Measurements from ENCODE around the gene PLXNA1. TPM values are rescaled to one million over a fixed set of nuclear protein-coding genes. Genes with fewer than 3 reads are reported as not detected.

PLXNA1 gene
- total and polyA plus RNA-seq, 9 of the 15 experiments (the other 6 are each of a cell fraction or from before 2014, with no cell fraction given) = 0.23 to 59.9 (median 16.8) TPM

DNA sequence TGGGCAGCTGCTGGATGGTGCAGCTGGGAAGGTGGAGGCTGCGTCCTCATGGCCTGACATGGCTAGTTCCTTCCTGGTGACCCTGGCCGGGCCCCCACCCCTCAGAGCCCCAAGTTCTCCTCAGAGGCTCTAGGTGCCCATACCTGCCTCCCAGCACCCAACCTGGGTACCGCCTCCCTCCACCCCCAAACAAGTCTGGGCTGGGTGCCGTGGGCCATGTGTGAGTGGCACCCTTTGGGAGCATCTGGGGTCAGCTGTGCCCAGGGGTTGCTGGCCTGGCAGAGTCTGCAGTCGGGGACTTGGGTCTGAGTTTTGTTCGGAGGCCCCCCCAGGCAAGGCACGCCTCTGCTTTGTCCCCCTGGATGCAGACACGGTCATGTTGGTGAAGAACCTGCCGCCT lies 10.5 kb downstream of the PLXNA1 start:
- DNase-seq (ENCODE audit: extremely low read depth in 1 of 4, low spot score in 3 of 4) = no peak
- intact Hi-C loops (cut with micrococcal nuclease) = no loop called here
- peaks cover 32% of the 10 kb centered on the region; the same call in 1 of the 2 replicates for H4K20me1 ChIP-seq (replicated peaks; ENCODE audit: control insufficient read depth, insufficient read depth, low read length)
- no peak overlapping the region for H3K9ac ChIP-seq (ENCODE audit: insufficient read depth in 1 of 2, low read depth in 2 of 2, low read length in 2 of 2)
- peak; percentile 40 for TF ChIP-seq POLR2G (IDR thresholded peaks at IDR 0.05; ENCODE audit: low read depth, low read length)
- TF ChIP-seq, protein P1, sequence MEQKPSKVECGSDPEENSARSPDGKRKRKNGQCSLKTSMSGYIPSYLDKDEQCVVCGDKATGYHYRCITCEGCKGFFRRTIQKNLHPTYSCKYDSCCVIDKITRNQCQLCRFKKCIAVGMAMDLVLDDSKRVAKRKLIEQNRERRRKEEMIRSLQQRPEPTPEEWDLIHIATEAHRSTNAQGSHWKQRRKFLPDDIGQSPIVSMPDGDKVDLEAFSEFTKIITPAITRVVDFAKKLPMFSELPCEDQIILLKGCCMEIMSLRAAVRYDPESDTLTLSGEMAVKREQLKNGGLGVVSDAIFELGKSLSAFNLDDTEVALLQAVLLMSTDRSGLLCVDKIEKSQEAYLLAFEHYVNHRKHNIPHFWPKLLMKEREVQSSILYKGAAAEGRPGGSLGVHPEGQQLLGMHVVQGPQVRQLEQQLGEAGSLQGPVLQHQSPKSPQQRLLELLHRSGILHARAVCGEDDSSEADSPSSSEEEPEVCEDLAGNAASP (IDR thresholded peaks at IDR 0.05) = no peak
- WGBS (ENCODE audit: insufficient coverage, low coverage, missing lambda C conversion rate) = 90% methylated on average over 9 of the region's 9 CpGs
- POLR2A ChIA-PET = no interaction called here
- H3K4me1 ChIP-seq (replicated peaks in 1 of 2; ENCODE audit: control insufficient read depth in 2 of 2, insufficient read depth in 2 of 2, low read length in 2 of 2) = peaks cover 0 to 37% of the 10 kb centered on the region in 2 experiments; a peak in 1 of 5 replicates
- no peak overlapping the region for H3K4me3 ChIP-seq
- H3K4me2 ChIP-seq (ENCODE audit: insufficient read depth, low read length) = no peak overlapping the region
- H3K27ac ChIP-seq (ENCODE audit: extremely low read depth, low read depth, low read length) = no peak overlapping the region
- CTCF ChIA-PET (ENCODE audit: low intra/inter-chr PET ratio) = no interaction called here
- no peak overlapping the region for H2AFZ ChIP-seq (ENCODE audit: low read depth, low read length)
- no TSS peak for BruUV-seq (replicated peaks)
- H3K9me1 ChIP-seq (ENCODE audit: control insufficient read depth, insufficient read depth, low read length) = peaks cover 3% of the 10 kb centered on the region
- H3K27me3 ChIP-seq (ENCODE audit: control insufficient read depth in 2 of 2, insufficient read depth in 2 of 2, low read length in 2 of 2) = no peaks in the 10 kb centered on the region
- H3K79me2 ChIP-seq (ENCODE audit: control insufficient read depth, insufficient read depth, low read length) = peaks cover 81% of the 10 kb centered on the region
- FAIRE-seq = no peak
- in situ Hi-C loops (cut with MboI) = no loop called here
- no peaks in the 10 kb centered on the region for H3K9me3 ChIP-seq (replicated peaks; ENCODE audit: control insufficient read depth, insufficient read depth, low read depth, low read length)
- ATAC-seq = no peak
- peaks cover 58% of the 10 kb centered on the region; the same call in 2 of the 3 replicates for H3K36me3 ChIP-seq (ENCODE audit: control insufficient read depth, insufficient read depth, low read length)

DNA sequence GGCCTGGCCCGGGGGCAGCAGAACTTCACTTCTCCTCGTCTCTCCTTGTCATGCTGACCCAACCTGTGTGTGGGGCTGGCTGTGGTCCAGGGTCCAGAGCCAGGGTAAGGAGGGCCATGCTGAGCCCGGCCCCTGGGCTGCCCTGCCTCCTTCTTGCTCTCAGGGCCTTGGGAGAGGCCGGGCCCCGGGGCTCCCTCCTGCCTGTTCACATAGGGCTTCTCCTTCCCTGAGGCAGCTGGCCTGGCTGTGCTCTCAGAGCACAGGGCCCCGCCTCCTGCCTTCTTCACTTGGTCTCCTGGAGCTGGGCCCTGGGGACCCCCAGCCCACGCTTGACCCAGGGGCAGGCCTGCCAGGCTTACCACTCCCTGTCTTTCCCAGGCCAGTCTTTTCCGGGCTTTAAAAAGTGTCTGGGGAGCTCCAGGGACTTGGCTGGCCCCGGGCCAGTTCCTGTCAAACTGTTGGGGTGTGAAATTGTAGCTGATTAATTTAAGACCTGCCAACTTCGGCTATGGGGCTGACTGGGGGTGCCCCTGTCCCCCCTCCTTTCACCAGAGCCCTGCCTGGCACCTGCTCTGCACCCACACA lies 11.8 kb downstream of the PLXNA1 start:
- no peak for FAIRE-seq
- CTCF ChIA-PET (ENCODE audit: low intra/inter-chr PET ratio) = no interaction called here
- no peak for ATAC-seq
- TF ChIP-seq RBM34 (IDR thresholded peaks at IDR 0.05; ENCODE audit: borderline replicate concordance, insufficient read depth, low read length) (no peak), BHLHE40 (IDR thresholded peaks at IDR 0.05; ENCODE audit: low read length) (no peak), TGIF2 (CRISPR knock-in tag; IDR thresholded peaks at IDR 0.05) (no peak), SPI1 (IDR thresholded peaks at IDR 0.05; ENCODE audit: borderline replicate concordance, low read depth, low read length) (no peak), RBFOX2 (IDR thresholded peaks at IDR 0.05; ENCODE audit: low read depth, low read length) (no peak)
- TF ChIP-seq, protein P2, sequence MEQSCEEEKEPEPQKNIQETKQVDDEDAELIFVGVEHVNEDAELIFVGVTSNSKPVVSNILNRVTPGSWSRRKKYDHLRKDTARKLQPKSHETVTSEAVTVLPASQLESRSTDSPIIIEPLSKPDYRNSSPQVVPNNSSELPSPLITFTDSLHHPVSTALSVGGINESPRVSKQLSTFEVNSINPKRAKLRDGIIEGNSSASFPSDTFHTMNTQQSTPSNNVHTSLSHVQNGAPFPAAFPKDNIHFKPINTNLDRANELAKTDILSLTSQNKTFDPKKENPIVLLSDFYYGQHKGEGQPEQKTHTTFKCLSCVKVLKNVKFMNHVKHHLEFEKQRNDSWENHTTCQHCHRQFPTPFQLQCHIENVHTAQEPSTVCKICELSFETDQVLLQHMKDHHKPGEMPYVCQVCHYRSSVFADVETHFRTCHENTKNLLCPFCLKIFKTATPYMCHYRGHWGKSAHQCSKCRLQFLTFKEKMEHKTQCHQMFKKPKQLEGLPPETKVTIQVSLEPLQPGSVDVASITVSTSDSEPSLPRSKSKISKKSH (CRISPR knock-in tag; IDR thresholded peaks at IDR 0.05) = no peak
- TF ChIP-seq, protein P3, sequence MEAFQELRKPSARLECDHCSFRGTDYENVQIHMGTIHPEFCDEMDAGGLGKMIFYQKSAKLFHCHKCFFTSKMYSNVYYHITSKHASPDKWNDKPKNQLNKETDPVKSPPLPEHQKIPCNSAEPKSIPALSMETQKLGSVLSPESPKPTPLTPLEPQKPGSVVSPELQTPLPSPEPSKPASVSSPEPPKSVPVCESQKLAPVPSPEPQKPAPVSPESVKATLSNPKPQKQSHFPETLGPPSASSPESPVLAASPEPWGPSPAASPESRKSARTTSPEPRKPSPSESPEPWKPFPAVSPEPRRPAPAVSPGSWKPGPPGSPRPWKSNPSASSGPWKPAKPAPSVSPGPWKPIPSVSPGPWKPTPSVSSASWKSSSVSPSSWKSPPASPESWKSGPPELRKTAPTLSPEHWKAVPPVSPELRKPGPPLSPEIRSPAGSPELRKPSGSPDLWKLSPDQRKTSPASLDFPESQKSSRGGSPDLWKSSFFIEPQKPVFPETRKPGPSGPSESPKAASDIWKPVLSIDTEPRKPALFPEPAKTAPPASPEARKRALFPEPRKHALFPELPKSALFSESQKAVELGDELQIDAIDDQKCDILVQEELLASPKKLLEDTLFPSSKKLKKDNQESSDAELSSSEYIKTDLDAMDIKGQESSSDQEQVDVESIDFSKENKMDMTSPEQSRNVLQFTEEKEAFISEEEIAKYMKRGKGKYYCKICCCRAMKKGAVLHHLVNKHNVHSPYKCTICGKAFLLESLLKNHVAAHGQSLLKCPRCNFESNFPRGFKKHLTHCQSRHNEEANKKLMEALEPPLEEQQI (IDR thresholded peaks at IDR 0.05) = no peak

More for the DNA sequence above, 11.8 kb downstream of the PLXNA1 start:
- WGBS (ENCODE audit: insufficient coverage, low coverage, missing lambda C conversion rate) = 89% methylated on average over 5 of the region's 10 CpGs
- H3K79me2 ChIP-seq (ENCODE audit: control insufficient read depth, insufficient read depth, low read length) = peaks cover 78% of the 10 kb centered on the region
- no TSS peak for BruUV-seq (replicated peaks)
- POLR2A ChIA-PET = interaction anchor here (0.8 to 1.0 kb wide), 2 partner anchors 9 to 16 kb away, joined by 3 to 4 read pairs; no protein-coding TSS in a partner anchor
- no peak overlapping the region for H3K4me3 ChIP-seq
- no peak overlapping the region for H3K4me2 ChIP-seq (ENCODE audit: insufficient read depth, low read length)
- no peak for DNase-seq (ENCODE audit: extremely low read depth in 1 of 4, low spot score in 3 of 4)
- intact Hi-C loops (cut with micrococcal nuclease) = no loop called here
- H3K27ac ChIP-seq (ENCODE audit: extremely low read depth, low read depth, low read length) = no peak overlapping the region
- in situ Hi-C loops (cut with MboI) = no loop called here
- peaks cover 0 to 32% of the 10 kb centered on the region in 2 experiments; a peak in 1 of 5 replicates for H3K4me1 ChIP-seq (replicated peaks in 1 of 2; ENCODE audit: control insufficient read depth in 2 of 2, insufficient read depth in 2 of 2, low read length in 2 of 2)
- no peaks in the 10 kb centered on the region for H3K27me3 ChIP-seq (ENCODE audit: control insufficient read depth in 2 of 2, insufficient read depth in 2 of 2, low read length in 2 of 2)
- H4K20me1 ChIP-seq (replicated peaks; ENCODE audit: control insufficient read depth, insufficient read depth, low read length) = peaks cover 34% of the 10 kb centered on the region; the same call in 1 of the 2 replicates
- H3K9ac ChIP-seq (ENCODE audit: insufficient read depth in 1 of 2, low read depth in 2 of 2, low read length in 2 of 2) = no peak overlapping the region; a peak in 1 of 4 replicates
- H2AFZ ChIP-seq (ENCODE audit: low read depth, low read length) = no peak overlapping the region
- H3K36me3 ChIP-seq (ENCODE audit: control insufficient read depth, insufficient read depth, low read length) = peaks cover 45% of the 10 kb centered on the region; the same call in 2 of the 3 replicates
- H3K9me3 ChIP-seq (replicated peaks; ENCODE audit: control insufficient read depth, insufficient read depth, low read depth, low read length) = no peaks in the 10 kb centered on the region
- H3K9me1 ChIP-seq (ENCODE audit: control insufficient read depth, insufficient read depth, low read length) = peaks cover 3% of the 10 kb centered on the region

Measured in K562 (cell line).